HEK293 (cell line): ENCODE data around the gene PDIA4.

ENCODE experiments used
- OSR2 ChIP-seq: fragments of 450-650 bp; formaldehyde crosslinking; IDR thresholded peaks from 2 replicates; pipeline ENCODE4 v1.5.1; 2016; ENCODE audit warnings: missing biosample characterization, missing genetic modification characterization
- OVOL3 ChIP-seq: fragments of 450-650 bp; formaldehyde crosslinking; IDR thresholded peaks from 2 replicates; pipeline ENCODE4 v1.5.1; 2016; ENCODE audit warnings: missing biosample characterization, missing genetic modification characterization
- PBX3 ChIP-seq: sonication (generic); formaldehyde crosslinking; IDR thresholded peaks from 2 replicates; pipeline ENCODE4 v1.8.1; 2022; ENCODE audit warnings: mild to moderate bottlenecking, moderate library complexity, missing genetic modification reagents
- REST ChIP-seq: fragments of 450-650 bp; formaldehyde crosslinking; IDR thresholded peaks from 2 replicates; pipeline ENCODE4 v1.5.1; 2016; ENCODE audit warnings: missing biosample characterization, missing genetic modification characterization
- SETDB1 ChIP-seq: IDR thresholded peaks from one replicate; pipeline ENCODE4 v1.6.1; 2017; ENCODE audit warnings: mild to moderate bottlenecking, low read length, moderate library complexity, mixed read lengths; ENCODE audit not compliant: insufficient read length
- ZBTB1 ChIP-seq: fragments of 450-650 bp; formaldehyde crosslinking; IDR thresholded peaks from 2 replicates; pipeline ENCODE4 v1.5.1; 2016; ENCODE audit warnings: missing biosample characterization, missing genetic modification characterization
- ZBTB7A ChIP-seq: fragments of 450-650 bp; formaldehyde crosslinking; IDR thresholded peaks from 2 replicates; pipeline ENCODE4 v1.5.1; 2016; ENCODE audit warnings: low read depth, missing biosample characterization, missing genetic modification characterization
- ZNF132 ChIP-seq: fragments of 450-650 bp; formaldehyde crosslinking; IDR thresholded peaks from 2 replicates; pipeline ENCODE4 v1.5.1; 2017; ENCODE audit warnings: missing biosample characterization, missing genetic modification characterization, borderline replicate concordance
- ZNF157 ChIP-seq: fragments of 450-650 bp; formaldehyde crosslinking; IDR thresholded peaks from 2 replicates; pipeline ENCODE4 v1.5.1; 2016; ENCODE audit warnings: missing biosample characterization, missing genetic modification characterization
- ZNF211 ChIP-seq: fragments of 450-650 bp; formaldehyde crosslinking; IDR thresholded peaks from 2 replicates; pipeline ENCODE4 v1.5.1; 2016; ENCODE audit warnings: low read depth, missing biosample characterization, missing genetic modification characterization
- ZNF350 ChIP-seq: fragments of 450-650 bp; formaldehyde crosslinking; IDR thresholded peaks from 2 replicates; pipeline ENCODE4 v1.5.0; 2017; ENCODE audit warnings: missing biosample characterization, mild to moderate bottlenecking, missing genetic modification characterization
- ZNF354C ChIP-seq: fragments of 450-650 bp; formaldehyde crosslinking; IDR thresholded peaks from 2 replicates; pipeline ENCODE4 v1.5.1; 2016; ENCODE audit warnings: missing biosample characterization, missing genetic modification characterization, low read depth, borderline replicate concordance
- ZNF398 ChIP-seq: fragments of 450-650 bp; formaldehyde crosslinking; IDR thresholded peaks from 2 replicates; pipeline ENCODE4 v1.5.1; 2017; ENCODE audit warnings: missing biosample characterization, missing genetic modification characterization
- ZNF473 ChIP-seq: fragments of 450-650 bp; formaldehyde crosslinking; IDR thresholded peaks from 2 replicates; pipeline ENCODE4 v1.5.1; 2017; ENCODE audit warnings: missing biosample characterization, missing genetic modification characterization
- ZNF544 ChIP-seq: fragments of 450-650 bp; formaldehyde crosslinking; IDR thresholded peaks from 2 replicates; pipeline ENCODE4 v1.5.0; 2017; ENCODE audit warnings: missing biosample characterization, missing genetic modification characterization
- ZNF639 ChIP-seq: fragments of 450-650 bp; formaldehyde crosslinking; IDR thresholded peaks from 2 replicates; pipeline ENCODE4 v1.5.1; 2016; ENCODE audit warnings: missing biosample characterization, missing genetic modification characterization
- ZNF768 ChIP-seq: fragments of 450-650 bp; formaldehyde crosslinking; IDR thresholded peaks from 2 replicates; pipeline ENCODE4 v1.5.1; 2018; ENCODE audit warnings: missing biosample characterization, mild to moderate bottlenecking, missing genetic modification characterization
- ZNF791 ChIP-seq: fragments of 450-650 bp; formaldehyde crosslinking; IDR thresholded peaks from 2 replicates; pipeline ENCODE4 v1.5.1; 2016; ENCODE audit warnings: missing biosample characterization, missing genetic modification characterization
- ZSCAN18 ChIP-seq: fragments of 450-650 bp; formaldehyde crosslinking; IDR thresholded peaks from 2 replicates; pipeline ENCODE4 v1.5.1; 2016; ENCODE audit warnings: missing biosample characterization, missing genetic modification characterization
- ZSCAN30 ChIP-seq: fragments of 450-650 bp; IDR thresholded peaks from 2 replicates; pipeline ENCODE4 v1.5.1; 2018; ENCODE audit warnings: missing biosample characterization, mild to moderate bottlenecking, missing genetic modification characterization, moderate library complexity
- TF ChIP-seq, protein P1 (sequence below): fragments of 450-650 bp; formaldehyde crosslinking; IDR thresholded peaks from 2 replicates; pipeline ENCODE4 v1.5.1; 2016; ENCODE audit warnings: missing biosample characterization, missing genetic modification characterization
- TF ChIP-seq, protein P2 (sequence below): fragments of 450-650 bp; formaldehyde crosslinking; IDR thresholded peaks from 2 replicates; pipeline ENCODE4 v1.5.1; 2017; ENCODE audit warnings: missing biosample characterization, missing genetic modification characterization
- TF ChIP-seq, protein P3 (sequence below): fragments of 450-650 bp; formaldehyde crosslinking; IDR thresholded peaks from 2 replicates; pipeline ENCODE4 v1.5.1; 2016; ENCODE audit warnings: missing biosample characterization, missing genetic modification characterization

Gene PDIA4

GRCh38 chr7:148962823-148963582 is 65.3 kb downstream of the PDIA4 start (continued):
- TF ChIP-seq ZNF211, result no peak
- TF ChIP-seq, protein P1, sequence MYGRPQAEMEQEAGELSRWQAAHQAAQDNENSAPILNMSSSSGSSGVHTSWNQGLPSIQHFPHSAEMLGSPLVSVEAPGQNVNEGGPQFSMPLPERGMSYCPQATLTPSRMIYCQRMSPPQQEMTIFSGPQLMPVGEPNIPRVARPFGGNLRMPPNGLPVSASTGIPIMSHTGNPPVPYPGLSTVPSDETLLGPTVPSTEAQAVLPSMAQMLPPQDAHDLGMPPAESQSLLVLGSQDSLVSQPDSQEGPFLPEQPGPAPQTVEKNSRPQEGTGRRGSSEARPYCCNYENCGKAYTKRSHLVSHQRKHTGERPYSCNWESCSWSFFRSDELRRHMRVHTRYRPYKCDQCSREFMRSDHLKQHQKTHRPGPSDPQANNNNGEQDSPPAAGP, result peak; percentile 56; the same call in 1 of the 2 replicates
- TF ChIP-seq ZNF639 (tag by site-specific recombination), result peak; percentile 25
- no peak for TF ChIP-seq ZNF398 (tag by site-specific recombination)
- no peak for TF ChIP-seq ZNF544 (tag by site-specific recombination)
- TF ChIP-seq OVOL3 (tag by site-specific recombination), result no peak
- TF ChIP-seq ZNF350 (tag by site-specific recombination), result no peak
- TF ChIP-seq ZNF354C (tag by site-specific recombination), result no peak
- peak; percentile 13; the same call in 1 of the 2 replicates for TF ChIP-seq ZNF768 (tag by site-specific recombination)
- TF ChIP-seq ZSCAN30 (tag by site-specific recombination), result peak; percentile 60; the same call in 1 of the 2 replicates
- TF ChIP-seq, protein P2, sequence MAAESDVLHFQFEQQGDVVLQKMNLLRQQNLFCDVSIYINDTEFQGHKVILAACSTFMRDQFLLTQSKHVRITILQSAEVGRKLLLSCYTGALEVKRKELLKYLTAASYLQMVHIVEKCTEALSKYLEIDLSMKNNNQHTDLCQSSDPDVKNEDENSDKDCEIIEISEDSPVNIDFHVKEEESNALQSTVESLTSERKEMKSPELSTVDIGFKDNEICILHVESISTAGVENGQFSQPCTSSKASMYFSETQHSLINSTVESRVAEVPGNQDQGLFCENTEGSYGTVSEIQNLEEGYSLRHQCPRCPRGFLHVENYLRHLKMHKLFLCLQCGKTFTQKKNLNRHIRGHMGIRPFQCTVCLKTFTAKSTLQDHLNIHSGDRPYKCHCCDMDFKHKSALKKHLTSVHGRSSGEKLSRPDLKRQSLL (tag by site-specific recombination), result peak; percentile 57; the same call in 1 of the 2 replicates
- no peak for TF ChIP-seq SETDB1
- no peak for TF ChIP-seq ZNF132 (tag by site-specific recombination)
- no peak for TF ChIP-seq ZNF473 (tag by site-specific recombination)
- no peak for TF ChIP-seq ZBTB1 (tag by site-specific recombination)
- TF ChIP-seq ZSCAN18 (tag by site-specific recombination), result no peak
- TF ChIP-seq ZNF791 (tag by site-specific recombination), result no peak
- TF ChIP-seq PBX3 (CRISPR knock-in tag), result no peak
- 0 out of 2 replicates have a peak, but pooled peaks have one; percentile 23 for TF ChIP-seq OSR2
- TF ChIP-seq ZNF157 (tag by site-specific recombination), result no peak
- TF ChIP-seq REST, result 0 out of 2 replicates have a peak, but pooled peaks have one; percentile 30
- TF ChIP-seq, protein P3, sequence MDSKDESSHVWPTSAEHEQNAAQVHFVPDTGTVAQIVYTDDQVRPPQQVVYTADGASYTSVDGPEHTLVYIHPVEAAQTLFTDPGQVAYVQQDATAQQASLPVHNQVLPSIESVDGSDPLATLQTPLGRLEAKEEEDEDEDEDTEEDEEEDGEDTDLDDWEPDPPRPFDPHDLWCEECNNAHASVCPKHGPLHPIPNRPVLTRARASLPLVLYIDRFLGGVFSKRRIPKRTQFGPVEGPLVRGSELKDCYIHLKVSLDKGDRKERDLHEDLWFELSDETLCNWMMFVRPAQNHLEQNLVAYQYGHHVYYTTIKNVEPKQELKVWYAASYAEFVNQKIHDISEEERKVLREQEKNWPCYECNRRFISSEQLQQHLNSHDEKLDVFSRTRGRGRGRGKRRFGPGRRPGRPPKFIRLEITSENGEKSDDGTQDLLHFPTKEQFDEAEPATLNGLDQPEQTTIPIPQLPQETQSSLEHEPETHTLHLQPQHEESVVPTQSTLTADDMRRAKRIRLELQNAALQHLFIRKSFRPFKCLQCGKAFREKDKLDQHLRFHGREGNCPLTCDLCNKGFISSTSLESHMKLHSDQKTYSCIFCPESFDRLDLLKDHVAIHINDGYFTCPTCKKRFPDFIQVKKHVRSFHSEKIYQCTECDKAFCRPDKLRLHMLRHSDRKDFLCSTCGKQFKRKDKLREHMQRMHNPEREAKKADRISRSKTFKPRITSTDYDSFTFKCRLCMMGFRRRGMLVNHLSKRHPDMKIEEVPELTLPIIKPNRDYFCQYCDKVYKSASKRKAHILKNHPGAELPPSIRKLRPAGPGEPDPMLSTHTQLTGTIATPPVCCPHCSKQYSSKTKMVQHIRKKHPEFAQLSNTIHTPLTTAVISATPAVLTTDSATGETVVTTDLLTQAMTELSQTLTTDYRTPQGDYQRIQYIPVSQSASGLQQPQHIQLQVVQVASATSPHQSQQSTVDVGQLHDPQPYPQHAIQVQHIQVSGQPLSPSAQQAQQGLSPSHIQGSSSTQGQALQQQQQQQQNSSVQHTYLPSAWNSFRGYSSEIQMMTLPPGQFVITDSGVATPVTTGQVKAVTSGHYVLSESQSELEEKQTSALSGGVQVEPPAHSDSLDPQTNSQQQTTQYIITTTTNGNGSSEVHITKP (tag by site-specific recombination), result no peak
- TF ChIP-seq ZBTB7A (tag by site-specific recombination), result no peak
